Measurements from ENCODE around the gene SF3A2.

Gene SF3A2

GRCh38 chr19:2194513-2195078, 42.0 kb upstream of the SF3A2 start:
- no peaks in the 10 kb centered on the region for H3K9me3 ChIP-seq (ENCODE audit: control insufficient read depth, low read length)
- H3K4me2 ChIP-seq (ENCODE audit: low read length), result no peak overlapping the region
- H3K9ac ChIP-seq, result no peak overlapping the region
- no peak overlapping the region for H3K27ac ChIP-seq
- peaks cover 49% of the 10 kb centered on the region for H3K79me2 ChIP-seq
- no peaks in the 10 kb centered on the region for H3K4me1 ChIP-seq
- H3K27me3 ChIP-seq (ENCODE audit: control insufficient read depth, insufficient read depth, low read length), result no peaks in the 10 kb centered on the region
- no peak overlapping the region for H2AFZ ChIP-seq
- no peaks in the 10 kb centered on the region for H3K36me3 ChIP-seq (ENCODE audit: control insufficient read depth, insufficient read depth, low read length)
- H3K4me3 ChIP-seq (ENCODE audit: low read depth, low read length), result no peak overlapping the region
- TF ChIP-seq CTCF (IDR thresholded peaks at IDR 0.05), result no peak

- no peak for TF ChIP-seq CTCF (IDR thresholded peaks at IDR 0.05)
- no peaks in the 10 kb centered on the region for H3K27me3 ChIP-seq (ENCODE audit: control insufficient read depth, insufficient read depth, low read length)
- no peaks in the 10 kb centered on the region for H3K36me3 ChIP-seq (ENCODE audit: control insufficient read depth, insufficient read depth, low read length)
- H3K79me2 ChIP-seq, result peaks cover 48% of the 10 kb centered on the region
- no peak overlapping the region for H3K9ac ChIP-seq
- H2AFZ ChIP-seq, result no peak overlapping the region
- no peak overlapping the region for H3K4me2 ChIP-seq (ENCODE audit: low read length)
- no peak overlapping the region for H3K27ac ChIP-seq
- no peak overlapping the region for H3K4me3 ChIP-seq (ENCODE audit: low read depth, low read length)
- no peaks in the 10 kb centered on the region for H3K4me1 ChIP-seq
- no peaks in the 10 kb centered on the region for H3K9me3 ChIP-seq (ENCODE audit: control insufficient read depth, low read length)
Measured at GRCh38 chr19:2195361-2195760, 41.3 kb upstream of the SF3A2 start.

GRCh38 chr19:2195914-2196313, 40.7 kb upstream of the SF3A2 start:
- Histone ChIP-seq H3K9me3 (ENCODE audit: control insufficient read depth, low read length) (no peaks in the 10 kb centered on the region), H3K9ac (no peak overlapping the region), H3K4me1 (no peaks in the 10 kb centered on the region), H3K4me3 (ENCODE audit: low read depth, low read length) (no peak overlapping the region), H3K27ac (no peak overlapping the region), H3K4me2 (ENCODE audit: low read length) (no peak overlapping the region), H3K27me3 (ENCODE audit: control insufficient read depth, insufficient read depth, low read length) (no peaks in the 10 kb centered on the region), H2AFZ (no peak overlapping the region), H3K36me3 (ENCODE audit: control insufficient read depth, insufficient read depth, low read length) (no peaks in the 10 kb centered on the region), H3K79me2 (peaks cover 48% of the 10 kb centered on the region)
- no peak for TF ChIP-seq CTCF (IDR thresholded peaks at IDR 0.05)

- Histone ChIP-seq H3K9ac (no peak overlapping the region), H2AFZ (no peak overlapping the region), H3K4me3 (ENCODE audit: low read depth, low read length) (no peak overlapping the region), H3K9me3 (ENCODE audit: control insufficient read depth, low read length) (no peaks in the 10 kb centered on the region), H3K36me3 (ENCODE audit: control insufficient read depth, insufficient read depth, low read length) (no peaks in the 10 kb centered on the region), H3K4me2 (ENCODE audit: low read length) (no peak overlapping the region), H3K27ac (no peak overlapping the region), H3K79me2 (peaks cover 48% of the 10 kb centered on the region), H3K27me3 (ENCODE audit: control insufficient read depth, insufficient read depth, low read length) (no peaks in the 10 kb centered on the region), H3K4me1 (no peaks in the 10 kb centered on the region)
- no peak for TF ChIP-seq CTCF (IDR thresholded peaks at IDR 0.05)
Measured at GRCh38 chr19:2197270-2197669, 39.4 kb upstream of the SF3A2 start.

GRCh38 chr19:2198317-2198716, 38.3 kb upstream of the SF3A2 start:
- no peak overlapping the region for H3K4me2 ChIP-seq (ENCODE audit: low read length)
- H3K4me3 ChIP-seq (ENCODE audit: low read depth, low read length), result no peak overlapping the region
- no peak overlapping the region for H3K9ac ChIP-seq
- no peaks in the 10 kb centered on the region for H3K4me1 ChIP-seq
- H3K9me3 ChIP-seq (ENCODE audit: control insufficient read depth, low read length), result no peaks in the 10 kb centered on the region
- H2AFZ ChIP-seq, result no peak overlapping the region
- no peaks in the 10 kb centered on the region for H3K27me3 ChIP-seq (ENCODE audit: control insufficient read depth, insufficient read depth, low read length)
- no peak for TF ChIP-seq CTCF (IDR thresholded peaks at IDR 0.05)
- H3K27ac ChIP-seq, result no peak overlapping the region
- no peaks in the 10 kb centered on the region for H3K36me3 ChIP-seq (ENCODE audit: control insufficient read depth, insufficient read depth, low read length)
- peaks cover 45% of the 10 kb centered on the region for H3K79me2 ChIP-seq

All from parathyroid adenoma (tissue), 2 donors.